Tongue (tissue), 2 donors: ENCODE measurements around the gene ATP5PO. TPM values are rescaled to one million over a fixed set of nuclear protein-coding genes. Genes with fewer than 3 reads are reported as not detected.
"Not testable (repeated sequence)": the region's sequence is repeated elsewhere in the genome, so short reads cannot be mapped to it uniquely, and the experiment has no call there.

Experiments
- DNase-seq: peaks from one replicate; pipeline ENCODE4 v3.0.0-alpha.2; 2015
- total RNA-seq: library from RNA; depleted of rRNA; stranded (reverse); fragments of >200 nt; gene quantifications from one replicate; pipeline ENCODE4 v1.2.3, GENCODE V29; 2014

Gene ATP5PO
- total RNA-seq, 1 donor from 2014 or later = 298 TPM

DNA sequence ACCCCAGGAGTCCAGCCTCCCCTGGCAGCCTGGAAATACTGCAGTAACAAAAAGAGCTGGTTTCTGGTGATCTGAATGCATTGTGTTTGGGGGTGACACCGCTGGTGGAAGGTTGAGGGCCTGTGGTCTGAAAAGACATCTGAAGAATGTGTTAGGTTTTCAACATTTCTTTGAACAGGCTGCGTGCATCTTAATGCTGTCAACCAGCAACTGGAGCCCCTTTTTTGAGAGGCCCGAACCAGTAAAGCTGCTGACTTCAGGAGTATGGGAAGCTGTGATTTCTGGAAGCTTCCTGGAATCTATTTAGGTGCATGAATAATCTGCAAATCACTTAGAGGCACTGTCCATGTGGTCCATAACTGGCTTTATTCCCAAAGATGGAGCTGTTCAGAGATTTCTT, 17.0 kb downstream of the ATP5PO start:
- no peak for DNase-seq

DNA sequence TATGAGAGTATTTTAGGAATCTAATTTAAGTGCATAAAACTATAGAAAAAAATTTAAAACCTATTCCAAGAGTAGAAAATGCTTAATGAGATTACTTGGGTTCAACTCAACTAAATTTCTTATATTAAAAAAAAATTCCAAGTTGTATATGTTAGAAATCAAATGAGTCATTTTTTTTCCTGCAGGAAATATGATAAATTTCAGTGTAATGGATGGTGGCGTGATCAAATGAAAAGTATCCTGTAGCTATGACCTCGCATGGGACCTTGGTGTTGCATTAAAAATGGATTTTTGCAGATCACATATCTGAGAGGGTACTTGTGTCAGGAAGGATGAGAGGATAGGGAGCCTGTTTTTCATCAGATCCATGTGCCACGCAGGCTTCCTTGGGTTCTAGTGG, 17.9 kb downstream of the ATP5PO start:
- no peak for DNase-seq

DNA sequence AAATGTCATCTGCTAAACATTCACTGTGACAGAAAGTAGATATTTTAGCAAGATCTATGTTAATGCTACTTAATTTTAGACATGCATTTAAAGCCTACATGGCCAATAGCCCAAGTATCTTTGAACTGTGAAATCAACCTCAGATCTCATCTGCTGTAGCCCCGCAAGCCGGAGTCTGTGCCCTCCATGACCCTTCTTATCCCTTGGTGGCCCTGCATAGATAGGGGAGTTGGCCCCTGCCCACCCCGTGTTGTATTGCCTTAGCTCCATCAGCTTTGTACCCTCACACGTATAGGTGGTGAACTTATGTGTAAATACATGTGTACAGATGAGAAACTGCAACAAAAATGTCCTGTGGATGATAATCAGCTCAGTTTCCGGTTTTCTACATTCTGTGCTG, 18.5 kb downstream of the ATP5PO start:
- DNase-seq = no peak

DNA sequence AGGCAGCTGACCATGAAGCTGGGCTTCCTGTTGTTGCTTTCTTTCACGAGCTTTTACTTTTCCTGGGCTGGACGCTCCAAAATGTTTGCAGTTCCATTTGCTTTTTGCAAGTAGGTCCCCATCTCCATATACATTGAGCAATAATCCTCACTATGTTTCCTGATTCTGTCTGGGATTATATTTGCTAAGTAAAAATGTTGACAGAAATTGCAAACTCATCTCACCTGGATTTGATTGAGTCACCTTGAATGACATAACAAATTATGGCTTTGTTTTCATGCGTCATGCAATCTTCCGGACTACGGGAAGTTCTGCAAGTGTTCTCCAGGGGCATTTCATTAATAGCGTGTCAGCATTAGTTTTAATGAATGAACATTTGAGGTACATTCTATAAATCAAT, 18.9 kb downstream of the ATP5PO start:
- no peak for DNase-seq

DNA sequence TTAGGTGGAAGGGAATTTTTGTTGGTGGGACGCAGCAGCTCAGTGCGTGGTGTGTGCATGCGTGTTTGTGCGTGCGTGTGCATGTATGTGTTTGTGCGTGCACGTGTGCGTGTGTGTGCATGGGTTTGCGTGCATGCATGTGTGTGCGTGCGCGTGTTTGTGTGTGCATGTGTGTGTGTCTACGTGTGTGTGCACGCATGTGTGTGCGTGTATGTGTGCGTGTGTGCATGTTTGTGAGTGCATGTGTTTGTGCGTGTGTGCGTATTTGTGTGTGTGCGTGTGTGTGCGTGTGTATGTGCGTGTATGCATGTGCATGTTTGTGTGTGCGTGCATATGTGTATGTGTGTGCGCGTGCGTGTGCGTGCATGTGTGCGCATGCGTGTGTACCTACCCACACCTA, 20.2 kb downstream of the ATP5PO start:
- no peak for DNase-seq

DNA sequence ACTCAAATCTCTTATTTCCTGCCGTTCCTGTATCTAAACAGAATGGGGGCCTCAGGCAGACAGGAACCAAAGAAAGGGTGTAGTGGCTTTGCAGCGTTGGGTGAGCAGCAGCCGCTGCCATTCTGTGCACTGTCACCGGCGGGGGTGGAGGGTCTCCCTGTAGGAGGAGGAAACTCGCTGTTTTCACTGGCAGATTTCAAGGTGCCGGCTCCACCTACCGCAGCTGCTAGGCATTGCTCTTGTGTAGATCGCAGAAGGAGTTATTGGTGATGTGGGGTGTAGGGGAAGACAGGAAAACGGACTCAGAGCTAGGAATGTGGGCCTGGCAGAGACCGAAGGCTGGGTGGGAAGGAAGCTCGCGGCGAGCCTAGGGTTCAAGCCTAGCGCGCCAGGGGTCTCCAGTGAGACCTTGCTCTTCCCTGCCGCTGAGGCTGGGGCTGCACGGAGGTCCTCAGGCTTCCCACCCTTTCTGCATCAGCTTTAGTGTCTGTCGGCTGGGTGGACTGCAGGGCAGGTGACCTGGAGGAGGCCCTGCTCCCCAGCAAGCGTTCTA, 20.8 kb downstream of the ATP5PO start:
- peak; percentile 93 for DNase-seq

DNA sequence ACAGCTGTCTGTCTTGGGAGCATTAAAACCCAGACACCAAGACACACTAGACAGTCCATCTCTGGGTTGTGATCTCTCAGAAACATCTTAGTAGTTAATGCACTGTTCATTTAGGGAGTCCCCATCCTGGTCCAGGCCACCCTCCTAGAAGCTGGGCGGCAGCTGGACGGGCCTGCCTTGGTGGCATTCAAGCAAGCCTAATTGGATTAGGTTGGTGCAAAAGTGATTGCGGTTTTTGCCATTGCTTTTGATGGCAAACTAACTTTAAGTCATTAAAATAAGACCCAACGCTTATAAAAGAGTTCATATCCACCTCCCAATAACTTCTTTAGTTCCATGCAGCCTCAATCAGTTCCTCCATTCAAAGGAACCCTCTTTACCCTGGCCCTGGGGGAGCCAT, 21.7 kb downstream of the ATP5PO start:
- DNase-seq = peak; percentile 51

DNA sequence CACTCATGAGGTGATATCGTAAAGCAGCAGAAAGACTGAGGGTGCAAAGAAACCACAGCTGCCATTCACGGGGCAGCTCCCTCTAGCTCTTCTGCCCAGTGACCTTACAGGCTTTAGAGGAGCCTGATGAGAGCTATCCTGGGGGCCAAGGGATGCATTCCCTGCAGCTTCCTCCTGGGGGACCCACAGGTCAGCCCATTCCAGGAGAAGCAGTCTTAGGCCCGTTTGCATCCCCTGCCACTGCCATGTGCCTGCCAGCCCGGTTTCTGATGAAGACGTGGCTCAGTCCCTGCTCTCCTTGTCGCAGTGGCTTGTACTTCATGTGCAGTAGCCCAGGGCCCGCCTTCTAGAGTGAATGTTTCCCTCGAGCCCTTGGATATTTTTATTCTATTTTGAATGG, 22.8 kb downstream of the ATP5PO start:
- no peak for DNase-seq

DNA sequence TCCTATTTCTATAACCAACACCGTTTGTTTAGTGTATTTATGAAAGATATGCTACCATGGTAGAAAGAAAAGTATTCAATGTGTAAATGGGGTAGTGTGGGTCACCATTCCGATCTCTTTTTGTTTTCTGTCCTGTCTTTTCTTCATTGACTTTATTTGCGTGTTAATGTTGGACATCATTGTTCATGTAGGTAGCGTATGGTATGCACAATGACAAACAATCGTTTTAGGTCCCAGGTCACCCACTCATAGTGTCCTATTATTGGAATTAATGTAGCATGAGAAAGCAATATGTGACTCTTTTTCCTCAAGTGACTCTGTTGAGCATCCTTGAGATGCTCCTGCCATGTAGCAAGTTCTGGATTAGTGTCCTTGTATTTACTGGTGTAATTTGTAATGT, 25.4 kb downstream of the ATP5PO start:
- no peak for DNase-seq

DNA sequence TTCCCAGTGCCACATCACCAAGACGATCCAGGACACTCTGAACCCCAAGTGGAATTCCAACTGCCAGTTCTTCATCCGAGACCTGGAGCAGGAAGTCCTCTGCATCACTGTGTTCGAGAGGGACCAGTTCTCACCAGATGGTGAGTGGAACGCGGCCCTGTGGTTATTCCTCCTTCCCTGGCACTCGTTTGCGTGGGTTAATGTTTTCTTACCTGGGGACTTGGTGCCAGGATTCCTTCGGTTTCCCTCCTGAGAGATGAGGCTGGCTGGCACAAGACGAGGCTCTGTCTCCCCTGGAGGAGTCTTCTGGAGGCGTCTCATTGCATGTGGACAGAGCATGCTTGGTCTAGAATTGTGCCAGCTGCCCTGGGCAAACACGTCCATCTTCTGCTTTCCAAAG, 29.3 kb downstream of the ATP5PO start:
- DNase-seq = no peak

DNA sequence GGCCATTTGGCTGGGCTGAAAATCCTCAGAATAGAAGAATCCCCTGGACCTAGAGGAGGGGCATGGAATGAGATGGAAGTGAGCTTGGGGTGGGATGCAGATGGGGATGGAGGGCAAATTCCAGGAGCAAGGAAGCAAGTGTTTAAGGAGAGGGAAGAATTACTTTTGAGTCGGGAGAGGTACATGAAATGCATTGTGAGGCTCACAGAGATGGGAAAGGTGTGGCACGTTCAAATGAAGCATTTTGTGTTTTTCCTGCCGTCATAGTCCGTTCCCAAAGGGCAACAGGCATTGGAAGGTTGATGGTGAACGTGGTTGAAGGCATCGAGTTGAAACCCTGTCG, 30.5 kb downstream of the ATP5PO start:
- DNase-seq = no peak

DNA sequence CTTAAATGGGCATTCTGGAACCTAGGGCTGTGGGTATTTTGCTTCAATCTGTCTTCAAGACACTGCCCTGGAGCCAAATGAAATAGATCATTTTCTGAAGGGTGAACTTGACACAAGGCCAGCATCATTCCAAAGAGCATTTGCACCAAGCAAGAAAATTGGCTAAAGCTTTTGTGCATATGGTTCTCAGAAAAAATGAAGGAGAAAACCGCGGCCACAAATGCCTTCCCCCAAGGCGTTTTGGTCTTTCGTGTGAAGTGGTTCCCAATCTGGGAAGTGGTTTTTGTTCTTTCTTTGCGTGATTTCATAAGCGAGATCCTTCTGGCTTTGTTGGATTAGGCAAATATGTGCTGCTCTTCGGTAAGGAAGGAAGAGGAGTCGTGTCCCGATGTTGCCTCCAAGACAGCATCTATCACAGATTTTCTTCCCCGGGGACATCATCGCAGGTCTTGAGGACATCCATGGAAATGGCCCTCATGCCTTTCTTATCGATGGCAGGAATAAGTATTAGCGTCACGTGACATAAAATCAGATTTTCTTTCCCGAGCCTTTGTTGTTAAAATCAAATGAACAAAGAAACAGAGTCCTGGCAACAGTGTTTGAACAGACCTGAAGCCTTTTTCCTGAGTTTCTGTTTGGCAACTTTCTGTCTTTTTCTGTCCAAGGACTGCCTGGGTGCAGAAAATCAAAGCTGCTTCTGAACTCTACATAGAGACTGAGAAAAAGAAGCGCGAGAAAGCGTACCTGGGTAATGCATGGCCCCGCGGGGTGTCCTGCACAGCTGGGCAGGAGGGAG, 31.0 kb downstream of the ATP5PO start:
- DNase-seq = peak; percentile 53

DNA sequence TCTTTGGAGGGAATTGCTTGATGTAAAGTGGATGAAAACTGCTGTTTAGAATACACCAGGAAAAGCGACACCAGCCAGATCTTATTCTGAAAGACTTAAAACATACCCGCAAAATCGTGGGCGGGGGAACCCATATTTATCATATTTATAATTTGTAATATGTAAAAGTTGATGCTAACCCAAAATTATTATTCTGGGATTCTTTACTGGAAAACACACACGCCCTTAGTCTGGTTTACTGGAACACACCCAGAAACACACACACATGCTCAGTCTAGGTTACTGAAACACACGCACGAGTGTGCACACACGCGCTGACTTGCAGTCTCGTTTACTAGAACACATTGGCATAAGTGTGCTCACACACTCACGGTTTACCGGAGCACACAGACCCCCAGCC, 32.5 kb downstream of the ATP5PO start:
- no peak for DNase-seq

DNA sequence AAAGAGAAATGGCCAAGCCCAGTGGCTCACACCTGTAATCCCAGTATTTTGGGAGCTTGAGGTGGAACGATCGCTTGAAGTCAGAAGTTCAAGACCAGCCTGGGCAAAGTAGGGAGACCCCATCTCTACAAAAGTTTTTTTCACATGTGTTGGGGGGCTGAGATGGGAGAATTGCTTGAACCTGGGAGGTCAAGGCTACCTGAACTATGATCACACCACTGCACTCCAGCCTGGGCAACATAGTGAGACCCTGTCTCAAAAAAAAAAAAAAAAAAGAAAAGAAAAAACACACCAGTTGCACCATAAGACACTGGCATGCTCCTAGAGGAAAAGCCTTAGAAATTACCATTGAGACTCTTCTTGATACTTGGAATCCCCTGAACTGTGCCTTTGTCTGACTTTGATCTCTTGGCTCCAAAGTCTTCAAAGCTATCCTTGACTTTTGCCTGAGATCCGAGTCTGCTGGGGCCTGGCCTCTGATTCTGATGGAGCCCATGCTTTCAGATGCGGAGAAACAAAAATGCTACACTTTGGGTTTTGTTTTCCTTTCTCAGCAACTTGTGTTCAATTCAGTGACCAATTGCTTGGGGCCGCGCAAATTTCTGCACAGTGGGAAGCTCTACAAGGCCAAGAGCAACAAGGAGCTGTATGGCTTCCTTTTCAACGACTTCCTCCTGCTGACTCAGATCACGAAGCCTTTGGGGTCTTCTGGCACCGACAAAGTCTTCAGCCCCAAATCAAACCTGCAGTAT, 33.7 kb downstream of the ATP5PO start:
- DNase-seq = no peak

DNA sequence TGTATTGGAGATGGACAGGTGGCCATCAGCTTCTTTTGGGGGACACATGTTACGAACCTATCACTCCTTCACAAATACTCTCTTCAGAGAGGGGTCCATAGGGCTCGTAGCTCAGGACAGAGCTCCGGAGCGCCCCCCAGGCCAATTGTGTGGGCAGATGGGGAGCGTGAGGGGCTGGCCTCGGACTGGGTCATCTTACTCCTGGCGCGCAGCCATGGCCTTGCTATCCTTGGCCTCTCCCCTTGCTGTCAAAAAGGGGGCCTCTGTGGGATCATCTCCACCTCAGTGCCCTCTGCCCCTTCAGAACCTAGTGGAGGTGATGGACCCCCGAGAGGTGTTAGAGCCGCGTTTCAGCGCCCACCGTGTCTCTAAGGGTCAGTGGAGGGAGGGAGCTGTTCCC, 35.0 kb downstream of the ATP5PO start:
- DNase-seq = no peak

DNA sequence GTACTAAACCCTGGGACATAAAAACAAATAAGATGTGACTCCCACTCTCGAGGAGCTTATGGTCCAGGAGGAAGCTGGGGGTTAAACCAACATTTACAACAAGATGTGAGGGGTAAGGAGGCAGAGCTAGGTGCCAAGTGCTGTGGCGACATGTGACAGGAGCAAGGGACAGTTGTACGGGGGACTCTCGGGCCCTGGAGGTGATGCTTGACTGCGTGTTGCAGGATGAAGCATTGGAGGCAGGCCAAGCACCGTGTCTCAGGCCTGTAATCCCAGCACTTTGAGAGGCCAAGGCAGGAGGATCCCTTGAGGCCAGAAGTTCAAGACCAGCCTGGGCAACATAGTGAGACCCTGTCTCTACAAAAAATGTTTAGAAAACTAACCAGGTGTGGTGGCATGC, 36.8 kb downstream of the ATP5PO start:
- DNase-seq = no peak

DNA sequence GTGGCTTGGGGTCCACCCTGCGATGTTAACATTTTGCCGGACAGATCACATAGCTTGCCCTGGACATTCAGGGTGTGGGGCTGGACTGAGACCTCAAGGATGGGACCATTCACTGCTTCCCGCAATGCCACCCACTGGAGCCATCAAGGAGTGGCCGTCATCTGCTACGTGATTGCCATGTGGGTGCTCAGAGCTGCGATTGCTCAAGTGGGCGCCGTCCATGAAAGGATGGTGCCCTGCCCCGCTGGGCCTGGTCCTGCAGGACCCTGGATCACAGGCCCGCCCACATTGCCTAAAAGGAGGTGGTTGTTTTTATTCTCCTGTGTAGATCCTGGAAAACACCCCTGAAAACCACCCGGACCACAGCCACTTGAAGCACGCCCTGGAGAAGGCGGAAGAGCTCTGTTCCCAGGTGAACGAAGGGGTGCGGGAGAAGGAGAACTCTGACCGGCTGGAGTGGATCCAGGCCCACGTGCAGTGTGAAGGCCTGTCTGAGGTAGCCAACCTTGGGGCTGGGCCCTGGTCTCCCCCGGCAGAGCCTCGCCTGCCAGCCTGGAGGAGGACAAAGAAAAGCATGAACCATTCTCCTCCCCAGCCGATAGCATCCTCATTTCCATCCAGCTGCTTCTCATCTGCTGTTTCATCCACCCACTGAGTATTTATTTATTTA, 40.4 kb downstream of the ATP5PO start:
- no peak for DNase-seq

DNA sequence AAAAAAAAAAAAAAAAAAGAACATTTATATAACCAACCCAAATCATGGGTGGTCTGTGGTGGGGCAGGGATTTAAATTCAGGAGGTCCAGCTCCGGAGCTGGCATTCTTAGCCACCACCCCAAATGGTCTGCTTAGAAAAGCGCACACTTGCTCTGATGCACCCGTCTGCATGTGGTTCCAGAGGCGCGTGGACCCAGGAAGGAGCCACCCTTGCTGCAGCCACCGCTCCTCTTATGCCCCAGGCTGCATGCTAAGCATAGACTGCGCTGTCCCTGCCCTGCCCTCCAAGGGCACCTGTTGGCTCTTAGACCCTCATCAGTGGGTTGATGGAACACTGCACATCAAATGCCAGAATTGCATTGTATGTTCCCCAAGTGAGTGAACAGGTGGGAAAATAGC, 41.4 kb downstream of the ATP5PO start:
- no peak for DNase-seq

DNA sequence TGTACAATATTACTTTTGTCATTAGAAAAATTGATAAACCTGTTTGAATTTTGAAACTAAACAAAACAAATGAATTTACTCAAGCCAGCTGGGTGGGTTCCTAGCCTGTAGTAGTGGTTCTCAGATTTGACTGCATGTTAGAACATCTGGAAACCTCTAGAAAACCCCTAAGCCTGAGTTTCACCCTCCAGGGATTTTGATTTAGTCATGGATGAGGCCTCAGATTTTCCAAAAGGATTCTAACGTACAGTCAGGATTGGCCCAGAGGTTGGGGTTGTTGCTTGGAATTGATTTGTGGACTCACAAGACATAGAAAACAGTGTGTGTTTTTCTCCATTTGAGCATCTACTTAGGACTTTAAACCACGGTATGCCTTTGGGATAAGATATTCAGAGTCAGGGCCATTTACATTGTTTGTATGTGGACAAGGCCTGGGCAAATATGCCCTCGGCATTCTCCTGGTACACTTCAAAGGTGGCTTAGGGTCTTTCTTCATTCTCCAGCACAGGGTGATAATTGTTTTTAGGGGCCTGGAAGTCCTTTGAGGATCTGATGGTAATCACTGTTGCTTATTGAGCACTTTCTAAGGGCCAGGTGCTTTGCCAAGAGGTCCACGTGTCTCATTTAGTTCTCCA, 42.6 kb downstream of the ATP5PO start:
- DNase-seq = no peak

DNA sequence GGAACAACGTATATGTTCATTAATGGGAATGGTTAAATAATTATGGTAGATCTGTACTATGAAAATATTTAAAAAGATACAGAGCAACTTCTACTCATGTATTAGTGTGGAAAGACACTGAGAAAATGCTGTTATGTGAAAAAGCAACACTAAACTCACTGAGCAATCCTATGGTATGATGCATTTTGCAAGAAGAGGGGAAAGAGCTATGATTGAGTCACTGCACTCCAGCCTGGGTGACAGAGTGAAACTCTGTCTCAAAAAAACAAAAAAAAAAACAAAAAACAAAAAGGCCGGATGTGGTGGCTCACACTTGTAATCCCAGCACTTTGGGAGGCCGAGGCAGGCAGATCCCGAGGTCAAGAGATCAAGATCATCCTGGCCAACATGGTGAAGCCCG, 44.4 kb downstream of the ATP5PO start:
- DNase-seq = no peak

DNA sequence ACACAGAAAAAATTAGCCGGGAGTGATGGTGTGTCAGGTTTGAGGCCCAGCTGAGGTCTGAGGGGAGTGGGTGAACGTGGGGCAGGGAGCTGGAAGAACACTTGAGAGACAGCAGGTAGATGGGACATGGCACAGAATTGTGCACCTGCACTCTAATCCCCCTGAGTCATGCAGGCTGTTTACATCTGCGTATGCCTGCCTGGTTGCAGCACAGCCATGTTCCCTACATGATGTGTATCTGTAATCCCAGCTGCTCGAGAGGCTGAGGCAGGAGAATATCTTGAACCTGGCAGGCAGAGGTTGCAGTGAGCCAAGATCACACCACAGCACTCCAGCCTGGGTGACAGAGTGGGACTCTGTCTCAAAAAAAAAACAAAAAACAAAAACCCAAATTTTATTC, 44.8 kb downstream of the ATP5PO start:
- no peak for DNase-seq

DNA sequence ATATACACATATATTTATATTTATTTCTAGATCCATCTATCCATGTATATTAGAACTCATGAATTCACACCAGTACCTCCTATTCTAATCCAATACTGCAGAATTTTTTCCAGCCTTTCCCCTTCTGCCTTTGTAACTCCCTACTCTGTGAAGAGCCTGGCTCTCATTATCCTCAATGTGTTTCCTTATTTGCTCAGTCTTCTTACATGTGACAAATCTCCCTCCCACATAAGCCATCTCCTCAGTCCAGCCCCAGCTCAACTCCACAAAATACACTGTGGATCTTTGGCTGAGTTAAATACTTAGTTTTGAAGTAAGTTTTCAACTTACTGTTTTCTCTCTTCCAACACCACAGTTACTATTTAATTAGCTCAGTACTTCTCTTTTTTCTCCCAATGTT, 45.7 kb downstream of the ATP5PO start:
- DNase-seq = no peak

DNA sequence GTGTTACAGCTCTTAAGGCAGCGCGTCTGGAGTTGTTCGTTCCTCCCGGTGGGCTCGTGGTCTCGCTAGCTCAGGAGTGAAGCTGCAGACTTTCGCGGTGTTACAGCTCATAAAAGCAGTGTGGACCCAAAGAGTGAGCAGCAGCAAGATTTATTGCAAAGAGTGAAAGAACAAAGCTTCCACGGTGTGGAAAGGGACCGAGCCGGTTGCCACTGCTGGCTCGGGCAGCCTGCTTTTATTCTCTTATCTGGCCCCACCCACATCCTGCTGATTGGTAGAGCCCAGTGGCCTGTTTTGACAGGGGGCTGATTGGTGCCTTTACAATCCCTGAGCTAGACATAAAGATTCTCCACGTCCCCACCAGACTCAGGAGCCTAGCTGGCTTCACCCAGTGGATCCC, 47.7 kb downstream of the ATP5PO start:
- DNase-seq = not testable (repeated sequence)
